ENCODE data around the gene TPD52L2. TPM values are rescaled to one million over a fixed set of nuclear protein-coding genes. Genes with fewer than 3 reads are reported as not detected.

TPD52L2 gene
- total RNA-seq, 2 experiments from 2014 or later: 37.9 to 39.5 TPM

- DNase-seq (no peak), ATAC-seq (ENCODE audit: low read depth) (no peak)
- no peaks in the 10 kb centered on the region for H3K27me3 Mint-ChIP-seq
- peaks cover 30% of the 10 kb centered on the region for H3K4me1 Mint-ChIP-seq
- peak overlapping the region; percentile 92 for H3K4me3 Mint-ChIP-seq
- H3K36me3 Mint-ChIP-seq: peaks cover 19% of the 10 kb centered on the region
- POLR2A ChIA-PET: interaction anchor here (0.6 to 1.4 kb wide), 6 partner anchors 30 to 374 kb away, joined by 3 to 6 read pairs (median 4); partner anchors contain the start of genes RTEL1, TPD52L2 and UCKL1
- peak overlapping the region; percentile 93 for H3K27ac Mint-ChIP-seq
- H3K9me3 Mint-ChIP-seq: no peaks in the 10 kb centered on the region
Observed at GRCh38 chr20:63895202-63895951, 30.3 kb downstream of the TPD52L2 start.

GRCh38 chr20:63895952-63896263 is 30.8 kb downstream of the TPD52L2 start:
- Mint-ChIP-seq H3K4me3 (peak overlapping the region; percentile 92), H3K4me1 (peaks cover 31% of the 10 kb centered on the region), H3K27me3 (no peaks in the 10 kb centered on the region), H3K27ac (peak overlapping the region; percentile 93), H3K36me3 (peaks cover 19% of the 10 kb centered on the region), H3K9me3 (no peaks in the 10 kb centered on the region)
- ATAC-seq (ENCODE audit: low read depth) (no peak), DNase-seq (no peak)
- POLR2A ChIA-PET: interaction anchor here (0.9 to 1.3 kb wide), 2 partner anchors 61 to 238 kb away, joined by 3 to 4 read pairs; partner anchors contain the start of genes RTEL1 and UCKL1

DNA sequence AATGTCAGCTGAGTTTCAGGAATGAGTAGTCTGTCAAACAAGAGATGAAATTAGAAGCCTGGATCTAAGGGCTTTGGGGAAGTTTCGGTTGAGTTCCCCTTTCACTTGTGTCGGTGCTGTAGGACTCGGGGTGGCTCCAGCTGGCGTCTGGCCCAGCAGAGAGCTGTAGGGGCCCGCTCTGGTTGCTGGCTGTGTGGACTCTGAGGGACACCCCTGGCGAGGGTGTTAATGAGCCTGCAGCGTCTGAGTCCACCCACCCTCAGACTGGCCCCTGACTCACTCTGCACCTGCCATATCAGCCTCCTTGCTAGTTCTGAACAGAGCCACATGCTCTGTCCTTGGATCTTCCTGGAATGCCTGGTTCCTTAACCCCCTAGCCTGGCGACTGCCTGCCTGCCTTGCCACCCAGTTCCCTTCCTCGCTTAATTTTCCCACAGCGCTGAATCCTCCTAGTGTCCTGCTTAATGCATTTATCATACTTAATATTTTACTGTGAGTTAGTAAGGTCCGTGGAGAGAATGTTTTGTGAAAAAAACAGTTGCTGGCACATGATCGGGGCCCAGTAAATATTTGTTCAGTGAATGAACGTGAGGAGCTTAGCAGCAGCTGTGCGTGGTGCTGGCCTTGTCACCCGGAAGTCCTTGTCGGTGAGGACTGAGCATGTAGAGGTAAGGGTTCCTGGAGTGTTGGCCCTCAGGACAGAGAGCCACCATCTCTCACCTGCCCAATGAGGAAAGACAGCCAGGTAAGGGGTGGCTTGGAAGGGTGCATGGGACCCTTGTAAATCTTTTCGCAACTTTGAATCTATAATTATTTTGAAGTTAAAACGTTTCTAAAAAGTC is 31.4 kb downstream of the TPD52L2 start:
- H3K4me3 Mint-ChIP-seq: peak overlapping the region; percentile 92
- peak overlapping the region; percentile 93 for H3K27ac Mint-ChIP-seq
- DNase-seq (no peak), ATAC-seq (ENCODE audit: low read depth) (no peak)
- peaks cover 19% of the 10 kb centered on the region for H3K36me3 Mint-ChIP-seq
- POLR2A ChIA-PET: interaction anchor here (1.0 to 1.8 kb wide), 3 partner anchors 32 to 238 kb away, joined by 3 to 7 read pairs (median 3); partner anchors contain the start of genes PRPF6, RTEL1, SAMD10 and TPD52L2
- H3K9me3 Mint-ChIP-seq: no peaks in the 10 kb centered on the region
- H3K27me3 Mint-ChIP-seq: no peaks in the 10 kb centered on the region
- H3K4me1 Mint-ChIP-seq: peaks cover 36% of the 10 kb centered on the region

GRCh38 chr20:63897978-63898561 is 33.0 kb downstream of the TPD52L2 start:
- peaks cover 24% of the 10 kb centered on the region for H3K36me3 Mint-ChIP-seq
- no peak overlapping the region for H3K4me3 Mint-ChIP-seq
- POLR2A ChIA-PET: interaction anchor here (1.8 kb wide), 1 partner anchor 82 kb away, joined by 7 read pairs; the partner anchor contains the start of genes PRPF6 and SAMD10
- H3K4me1 Mint-ChIP-seq: peaks cover 44% of the 10 kb centered on the region
- no peak for ATAC-seq (ENCODE audit: low read depth)
- H3K27ac Mint-ChIP-seq: peak overlapping the region; percentile 61
- no peaks in the 10 kb centered on the region for H3K9me3 Mint-ChIP-seq
- no peak for DNase-seq
- no peaks in the 10 kb centered on the region for H3K27me3 Mint-ChIP-seq

DNA sequence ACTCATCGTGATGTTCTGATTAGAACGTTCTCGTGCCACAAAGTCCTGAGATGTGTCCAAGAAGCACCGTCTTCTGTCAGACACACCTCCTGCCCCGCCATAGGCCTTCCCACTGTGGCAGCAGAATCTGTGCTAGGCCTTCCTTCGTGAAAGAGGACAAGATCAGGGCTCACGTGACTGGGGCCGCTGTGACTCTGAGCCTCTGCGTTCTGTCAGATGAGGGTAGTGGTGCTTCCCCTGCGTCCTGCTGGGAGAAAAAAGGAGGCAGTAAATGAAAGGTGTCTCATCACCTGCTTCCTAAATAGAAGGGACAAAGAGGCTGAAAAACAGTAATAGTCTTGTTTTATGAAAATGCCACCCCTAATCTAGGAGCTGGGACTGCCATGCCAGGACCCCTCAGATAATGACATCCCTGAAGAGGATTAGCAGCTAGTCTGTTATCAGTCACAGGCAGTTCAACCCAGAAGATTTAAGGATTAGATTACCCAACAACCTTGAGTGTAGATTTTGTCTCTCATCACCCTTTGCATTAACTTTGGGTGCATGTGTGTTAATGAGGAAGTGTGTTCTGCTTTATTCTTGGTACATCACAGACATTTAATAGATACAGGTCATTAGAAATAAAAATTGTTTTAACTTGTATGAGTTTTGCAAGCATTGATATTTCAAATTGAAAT is 34.0 kb downstream of the TPD52L2 start:
- no peak for DNase-seq
- no peaks in the 10 kb centered on the region for H3K27me3 Mint-ChIP-seq
- no peak for ATAC-seq (ENCODE audit: low read depth)
- H3K36me3 Mint-ChIP-seq: peaks cover 24% of the 10 kb centered on the region
- H3K9me3 Mint-ChIP-seq: no peaks in the 10 kb centered on the region
- H3K4me3 Mint-ChIP-seq: no peak overlapping the region
- POLR2A ChIA-PET: no interaction called here
- H3K4me1 Mint-ChIP-seq: peaks cover 46% of the 10 kb centered on the region
- H3K27ac Mint-ChIP-seq: no peak overlapping the region

GRCh38 chr20:63900413-63900812 is 35.3 kb downstream of the TPD52L2 start:
- POLR2A ChIA-PET: interaction anchor here (0.7 kb wide), 1 partner anchor 10 kb away, joined by 3 read pairs; no protein-coding TSS in a partner anchor
- ATAC-seq (ENCODE audit: low read depth): no peak
- H3K36me3 Mint-ChIP-seq: peaks cover 24% of the 10 kb centered on the region
- H3K4me1 Mint-ChIP-seq: peaks cover 48% of the 10 kb centered on the region
- H3K27me3 Mint-ChIP-seq: no peaks in the 10 kb centered on the region
- H3K4me3 Mint-ChIP-seq: no peak overlapping the region
- no peaks in the 10 kb centered on the region for H3K9me3 Mint-ChIP-seq
- H3K27ac Mint-ChIP-seq: no peak overlapping the region
- DNase-seq: no peak

- no peak overlapping the region for H3K4me3 Mint-ChIP-seq
- H3K9me3 Mint-ChIP-seq: no peaks in the 10 kb centered on the region
- ATAC-seq (ENCODE audit: low read depth) (no peak), DNase-seq (no peak)
- H3K27me3 Mint-ChIP-seq: no peaks in the 10 kb centered on the region
- H3K4me1 Mint-ChIP-seq: peaks cover 34% of the 10 kb centered on the region
- H3K36me3 Mint-ChIP-seq: peaks cover 10% of the 10 kb centered on the region
- POLR2A ChIA-PET: interaction anchor here (1.1 to 1.4 kb wide), 2 partner anchors 37 to 52 kb away, joined by 3 to 4 read pairs; partner anchors contain the start of gene UCKL1
- H3K27ac Mint-ChIP-seq: peak overlapping the region; percentile 61
Observed at GRCh38 chr20:63903796-63904561, 38.9 kb downstream of the TPD52L2 start.

DNA sequence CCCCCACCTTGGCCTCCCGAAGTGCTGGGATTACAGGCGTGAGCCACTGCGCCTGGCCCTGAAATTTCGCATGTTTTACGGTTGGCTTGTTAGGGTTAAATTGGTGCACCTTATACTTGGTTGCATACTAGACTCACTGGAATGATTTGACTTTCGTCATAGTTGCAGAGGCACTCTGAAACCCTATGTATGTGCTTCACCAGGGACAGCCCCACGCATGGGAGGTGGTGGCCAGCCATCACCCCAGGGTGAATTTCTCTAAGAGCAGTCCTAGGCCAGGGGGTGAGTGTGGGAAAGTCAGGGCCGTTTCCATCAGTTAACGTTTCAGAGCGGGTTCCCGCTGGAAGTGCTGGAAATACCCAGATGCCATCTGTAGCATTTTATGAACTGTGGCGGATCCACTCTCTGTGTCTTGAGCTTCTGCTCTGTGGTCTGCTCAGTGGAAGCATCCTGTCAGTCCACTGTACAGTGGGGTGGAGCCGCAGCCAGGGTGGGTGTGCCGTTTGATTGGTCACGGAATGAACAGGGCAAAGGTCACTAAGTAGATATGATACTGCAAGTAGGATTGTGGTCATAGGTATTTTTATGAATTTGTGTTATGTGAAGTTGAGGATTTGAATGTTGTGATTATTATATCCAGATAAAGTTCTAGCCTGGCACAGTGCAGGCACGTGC is 43.1 kb downstream of the TPD52L2 start:
- ATAC-seq (ENCODE audit: low read depth): no peak
- Mint-ChIP-seq H3K27me3 (no peaks in the 10 kb centered on the region), H3K27ac (no peak overlapping the region), H3K4me3 (no peak overlapping the region), H3K4me1 (peaks cover 32% of the 10 kb centered on the region), H3K9me3 (no peaks in the 10 kb centered on the region), H3K36me3 (peaks cover 2% of the 10 kb centered on the region)
- DNase-seq: no peak
- POLR2A ChIA-PET: no interaction called here

- H3K9me3 Mint-ChIP-seq: peaks cover 1% of the 10 kb centered on the region
- DNase-seq: no peak
- ATAC-seq (ENCODE audit: low read depth): no peak
- no peak overlapping the region for H3K4me3 Mint-ChIP-seq
- POLR2A ChIA-PET: interaction anchor here (1.0 kb wide), 1 partner anchor 33 kb away, joined by 3 read pairs; no protein-coding TSS in a partner anchor
- peaks cover 24% of the 10 kb centered on the region for H3K4me1 Mint-ChIP-seq
- peaks cover 16% of the 10 kb centered on the region for H3K36me3 Mint-ChIP-seq
- no peaks in the 10 kb centered on the region for H3K27me3 Mint-ChIP-seq
- H3K27ac Mint-ChIP-seq: no peak overlapping the region
Observed at GRCh38 chr20:63911176-63911575, 46.1 kb downstream of the TPD52L2 start.

DNA sequence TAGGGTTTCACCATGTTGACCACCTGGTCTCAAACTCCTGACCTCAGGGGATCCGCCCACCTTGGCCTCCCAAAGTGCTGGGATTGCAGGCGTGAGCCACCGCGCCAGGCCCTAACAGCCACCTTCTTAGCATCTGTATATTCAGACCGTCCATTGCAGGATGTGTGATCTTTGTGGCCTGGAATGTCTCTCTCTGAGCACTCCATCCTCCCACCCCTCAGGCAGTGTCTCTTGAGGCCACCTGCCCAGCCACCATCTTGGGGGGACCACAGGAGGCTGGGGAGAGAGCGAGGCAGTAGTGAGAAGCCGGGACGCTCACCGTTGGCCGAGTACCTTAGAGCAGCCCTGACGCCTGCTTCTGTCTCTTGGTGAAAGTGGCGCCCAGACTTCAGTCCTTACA is 48.7 kb downstream of the TPD52L2 start:
- Mint-ChIP-seq H3K36me3 (peaks cover 24% of the 10 kb centered on the region), H3K9me3 (peaks cover 2% of the 10 kb centered on the region), H3K27me3 (no peaks in the 10 kb centered on the region), H3K4me1 (peaks cover 18% of the 10 kb centered on the region), H3K4me3 (no peak overlapping the region), H3K27ac (no peak overlapping the region)
- no peak for DNase-seq
- ATAC-seq (ENCODE audit: low read depth): no peak
- POLR2A ChIA-PET: no interaction called here

DNA sequence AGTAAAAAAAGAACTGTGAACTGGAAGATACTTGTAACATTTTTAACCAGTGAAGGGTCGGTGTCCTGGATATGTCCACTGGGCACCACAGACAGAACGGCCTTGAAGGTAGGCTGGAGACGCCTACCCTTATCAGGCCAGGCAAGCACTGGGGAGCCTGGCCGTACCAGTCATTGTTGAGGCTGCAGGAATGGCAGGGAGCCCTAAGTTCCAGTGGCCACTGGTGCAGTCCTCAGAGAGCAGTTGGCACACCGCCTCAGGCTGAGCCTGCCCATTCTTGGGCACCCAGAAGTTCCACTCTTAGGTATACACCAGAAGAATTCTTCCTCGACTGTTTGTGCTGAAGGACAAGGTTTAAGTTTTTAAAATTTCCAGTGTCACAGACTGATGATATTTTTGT is 50.4 kb downstream of the TPD52L2 start:
- ATAC-seq (ENCODE audit: low read depth) (no peak), DNase-seq (no peak)
- Mint-ChIP-seq H3K27ac (no peak overlapping the region), H3K4me3 (no peak overlapping the region), H3K36me3 (peaks cover 24% of the 10 kb centered on the region), H3K4me1 (peaks cover 13% of the 10 kb centered on the region), H3K9me3 (peaks cover 2% of the 10 kb centered on the region), H3K27me3 (no peaks in the 10 kb centered on the region)
- POLR2A ChIA-PET: no interaction called here
